SHP77 treated with DMSO at 0.1 percent for 48 hours (cell line): ENCODE results near the gene APBA1.

Experiments used
- DNase-seq: peaks from one replicate; lab custom pipeline; 2025; lab: John Stamatoyannopoulos, UW

APBA1 gene

GRCh38 chr9:69657269-69657668, 14.9 kb downstream of the APBA1 start:
- DNase-seq: no peak

- DNase-seq: no peak
Measured at GRCh38 chr9:69655065-69655464, 17.1 kb downstream of the APBA1 start.

DNA sequence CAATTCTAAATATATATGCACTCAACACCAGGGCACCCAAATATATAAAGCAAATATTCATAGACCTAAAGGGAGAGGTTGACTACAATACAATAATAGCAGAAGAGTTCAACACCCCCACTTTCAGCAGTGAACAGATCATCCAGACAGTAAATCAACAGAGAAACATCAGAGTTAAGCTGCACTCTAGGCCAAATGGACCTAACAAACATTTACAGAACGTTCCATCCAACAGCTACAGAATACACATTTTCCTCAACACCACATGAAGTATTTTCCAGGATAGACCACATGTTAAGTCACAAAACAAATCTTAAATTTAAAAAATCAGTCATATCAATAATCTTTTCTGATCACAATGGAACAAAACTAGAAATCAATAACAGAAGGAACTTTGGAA, 18.9 kb downstream of the APBA1 start:
- DNase-seq: no peak

- DNase-seq: no peak
Measured at GRCh38 chr9:69649566-69650250, 22.5 kb downstream of the APBA1 start.

- DNase-seq: no peak
Measured at GRCh38 chr9:69647804-69648203, 24.4 kb downstream of the APBA1 start.

- no peak for DNase-seq
Measured at GRCh38 chr9:69646810-69647209, 25.4 kb downstream of the APBA1 start.

GRCh38 chr9:69645488-69645887, 26.7 kb downstream of the APBA1 start:
- DNase-seq: no peak

DNA sequence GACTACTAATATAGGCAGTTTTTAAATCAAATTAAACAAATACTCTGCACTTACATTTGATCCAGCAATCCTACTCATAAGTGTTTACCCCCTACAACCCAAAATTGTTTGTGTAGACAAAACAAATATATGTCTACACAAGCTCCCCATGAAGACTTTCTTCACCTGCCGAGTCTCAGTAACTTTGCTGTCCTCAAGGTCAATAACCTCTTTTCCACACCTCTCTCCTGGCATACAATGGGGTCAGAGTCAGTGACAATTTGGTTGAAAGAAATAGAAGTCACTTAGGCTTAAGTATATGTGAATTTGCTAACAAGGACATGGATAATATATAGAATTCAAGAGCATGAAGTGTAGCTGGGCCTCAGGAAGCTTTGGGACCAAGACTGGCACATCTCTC, 29.1 kb downstream of the APBA1 start:
- no peak for DNase-seq

DNA sequence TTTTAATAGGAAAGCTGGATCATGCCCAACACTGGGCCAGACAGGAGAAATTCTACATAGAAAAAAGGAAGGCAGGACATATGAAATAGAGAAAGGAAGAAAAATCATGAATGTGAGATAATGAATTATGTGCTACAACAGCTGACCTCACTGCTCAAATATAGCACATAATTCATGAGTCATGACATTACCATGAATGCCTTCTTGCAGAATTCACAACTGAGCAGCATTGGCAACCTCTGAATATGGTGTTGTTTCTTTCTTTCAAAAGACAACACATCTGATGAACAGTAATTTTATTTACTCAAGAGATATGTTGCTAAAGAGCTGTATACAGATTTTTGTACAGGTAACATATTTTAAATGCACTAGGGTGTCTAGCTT, 34.4 kb downstream of the APBA1 start:
- no peak for DNase-seq

DNA sequence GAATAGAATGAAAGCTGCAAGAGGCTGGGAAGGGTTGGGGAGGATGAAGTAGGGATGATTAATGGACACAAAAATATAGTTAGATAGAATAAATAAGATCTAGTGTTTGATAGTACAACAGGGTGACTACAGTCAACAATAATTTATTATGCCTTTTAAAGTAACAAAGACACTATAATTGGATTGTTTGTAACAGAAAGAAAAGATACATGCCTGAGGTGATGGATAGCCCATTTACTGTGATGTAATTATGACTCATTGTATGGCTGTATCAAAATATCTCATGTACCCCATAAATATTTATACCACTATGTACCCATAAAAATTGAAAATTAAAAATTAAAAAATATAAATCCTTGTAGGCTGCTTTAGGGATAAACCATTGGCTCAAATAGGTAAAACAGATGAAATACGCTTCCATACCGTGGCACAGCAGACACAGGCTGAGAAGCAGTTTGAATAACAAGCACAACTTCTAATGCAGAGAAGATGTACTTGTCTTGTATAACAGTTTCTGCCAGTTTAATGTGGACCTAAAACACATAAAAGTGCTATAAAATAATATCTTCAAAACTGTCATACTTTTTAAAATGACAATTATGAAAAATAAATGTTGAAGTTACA, 34.9 kb downstream of the APBA1 start:
- no peak for DNase-seq

DNA sequence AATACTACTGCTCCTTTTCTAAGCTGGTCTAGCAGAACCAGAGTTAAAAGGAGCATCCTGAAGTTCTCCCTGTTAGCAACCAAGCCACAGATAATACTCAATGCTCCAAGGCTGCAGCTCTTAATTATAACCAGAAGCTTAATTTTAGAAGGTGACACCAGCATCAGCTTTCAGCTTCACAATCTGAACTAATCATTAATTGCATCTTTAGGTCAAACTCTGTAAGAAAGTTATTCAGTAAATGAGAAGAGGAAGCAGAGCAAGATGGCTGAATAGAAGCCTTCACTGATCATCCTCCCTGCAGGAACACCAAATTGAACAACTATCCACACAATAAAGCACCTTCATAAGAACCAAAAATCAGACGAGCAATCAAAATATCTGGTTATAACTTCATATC, 38.5 kb downstream of the APBA1 start:
- no peak for DNase-seq

DNA sequence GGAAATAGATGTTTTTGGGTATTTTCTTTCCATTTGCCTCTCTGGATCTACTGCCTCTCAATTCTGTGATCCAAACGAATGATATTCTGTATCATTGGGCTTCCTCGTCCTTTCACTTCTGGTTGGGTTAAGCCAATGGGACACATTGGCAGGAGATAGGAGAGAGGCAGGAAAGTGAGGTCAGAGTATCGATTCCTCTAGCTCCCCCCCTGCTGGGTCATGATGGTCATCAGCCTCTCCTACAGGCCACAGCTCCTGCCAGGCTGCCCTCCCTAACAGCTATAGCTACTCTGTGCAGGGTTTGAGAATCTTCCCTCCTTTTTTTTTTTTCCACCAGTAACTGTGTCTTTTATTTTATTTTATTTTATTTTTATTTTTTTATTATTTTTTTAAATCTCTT, 39.4 kb downstream of the APBA1 start:
- no peak for DNase-seq

DNA sequence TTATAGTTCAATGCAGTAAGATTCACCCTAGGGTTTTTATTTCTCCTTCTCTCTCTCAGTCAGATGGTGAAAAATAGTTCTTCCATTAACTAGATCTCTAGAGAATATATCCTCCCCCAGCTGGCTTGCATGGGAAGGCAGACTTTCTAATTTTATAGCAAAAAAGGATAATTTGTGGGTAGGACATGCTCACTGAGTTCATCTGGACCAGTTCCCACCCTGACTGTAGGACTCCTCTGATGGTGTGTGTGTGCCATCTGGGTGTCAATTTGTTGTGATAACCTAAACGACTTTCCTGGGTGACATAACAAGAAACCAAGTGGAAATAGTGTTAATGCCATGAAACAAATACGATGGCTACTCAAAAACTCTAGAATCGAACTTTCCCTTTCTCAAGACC, 44.9 kb downstream of the APBA1 start:
- DNase-seq: no peak

DNA sequence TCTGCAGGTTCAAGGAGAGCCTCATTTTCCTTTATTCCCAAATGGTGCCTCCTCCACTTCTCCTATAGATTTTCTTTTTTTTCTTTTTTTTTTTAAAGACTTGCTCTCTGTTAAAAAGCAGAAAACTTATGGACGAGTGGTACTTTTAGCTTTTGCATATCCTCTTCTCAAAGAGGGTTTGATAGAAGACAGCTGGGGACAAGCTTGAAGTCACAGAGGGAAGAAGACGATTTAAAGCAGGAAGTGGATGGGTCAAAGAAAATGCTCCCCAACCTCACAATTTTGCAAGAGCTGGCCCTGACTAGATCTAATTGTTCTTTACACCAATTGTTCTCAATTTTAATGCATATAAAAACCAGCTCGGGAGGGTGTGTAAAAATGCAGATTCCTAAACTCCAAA, 48.9 kb downstream of the APBA1 start:
- no peak for DNase-seq

GRCh38 chr9:69622676-69623075, 49.5 kb downstream of the APBA1 start:
- DNase-seq: no peak

DNA sequence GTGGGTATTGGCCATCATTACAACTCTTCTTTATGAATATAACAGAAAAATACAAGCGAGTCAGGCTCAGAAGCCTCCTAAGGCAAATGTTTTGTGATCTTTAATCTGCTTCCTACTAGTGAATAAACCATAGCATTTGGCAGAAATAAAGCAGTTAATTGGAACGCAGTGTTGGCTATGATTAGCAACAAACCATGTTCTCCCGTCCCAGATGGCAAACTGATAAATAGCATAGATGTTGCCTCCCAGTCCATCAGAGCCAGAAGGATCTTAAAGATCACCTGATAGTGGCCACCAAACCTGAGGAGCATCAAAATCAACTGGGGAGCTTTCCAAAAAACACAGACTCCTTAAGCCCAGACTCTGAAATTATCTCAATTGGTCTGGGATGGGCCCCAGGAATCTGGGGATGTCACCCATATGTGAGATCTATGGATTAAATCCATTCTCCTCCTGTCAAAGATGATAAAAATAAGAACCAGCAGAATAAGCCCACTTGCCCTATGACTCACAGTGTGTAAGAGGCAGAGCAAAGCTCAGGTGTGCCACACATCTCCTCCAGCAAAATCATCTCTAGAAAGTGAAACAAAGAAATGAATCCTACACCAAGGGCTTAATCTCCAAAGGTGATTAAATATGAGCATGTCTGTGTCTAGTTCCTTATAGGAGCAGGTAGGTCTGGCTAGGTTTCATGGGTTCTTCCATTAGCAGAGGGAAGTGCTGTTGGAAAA, 50.3 kb downstream of the APBA1 start:
- no peak for DNase-seq

DNA sequence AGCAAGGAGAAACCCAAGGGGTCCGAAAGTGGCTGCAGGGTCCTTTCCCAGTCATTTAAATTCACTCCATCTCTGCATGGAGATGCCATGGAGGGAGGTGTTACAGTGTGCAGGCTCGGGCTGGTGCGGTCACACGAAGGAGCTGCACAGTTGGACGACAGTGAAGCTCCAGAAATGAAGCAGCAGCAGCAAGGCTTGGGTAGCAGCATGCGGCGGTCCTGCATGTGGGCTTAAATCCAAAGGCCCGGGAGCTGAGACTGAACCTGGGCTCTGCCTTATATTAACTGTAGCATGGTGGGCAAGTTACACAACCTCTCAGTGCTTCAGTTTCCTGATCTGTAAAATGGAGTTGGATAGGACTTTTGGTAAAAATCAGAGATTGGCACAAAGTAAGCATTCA, 51.4 kb downstream of the APBA1 start:
- no peak for DNase-seq

DNA sequence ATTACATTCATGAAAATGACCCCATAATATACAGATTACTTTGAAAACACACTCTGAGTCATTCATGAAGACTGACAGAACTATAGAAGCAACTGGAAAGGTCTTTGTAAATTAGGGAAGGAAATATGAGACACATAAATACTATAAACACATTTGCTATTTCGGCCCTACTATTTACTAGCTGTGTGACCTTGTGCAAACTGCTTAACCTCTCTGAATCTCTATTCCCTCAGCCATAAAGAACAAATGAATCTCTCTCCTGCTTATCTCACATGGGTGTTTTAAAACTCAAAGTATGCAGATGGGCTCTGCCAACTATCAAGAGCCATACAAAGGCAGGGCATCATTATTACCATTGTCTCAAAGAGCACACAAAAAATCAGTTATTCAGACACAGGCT, 52.9 kb downstream of the APBA1 start:
- no peak for DNase-seq

GRCh38 chr9:69617006-69617405, 55.2 kb downstream of the APBA1 start:
- DNase-seq: no peak

DNA sequence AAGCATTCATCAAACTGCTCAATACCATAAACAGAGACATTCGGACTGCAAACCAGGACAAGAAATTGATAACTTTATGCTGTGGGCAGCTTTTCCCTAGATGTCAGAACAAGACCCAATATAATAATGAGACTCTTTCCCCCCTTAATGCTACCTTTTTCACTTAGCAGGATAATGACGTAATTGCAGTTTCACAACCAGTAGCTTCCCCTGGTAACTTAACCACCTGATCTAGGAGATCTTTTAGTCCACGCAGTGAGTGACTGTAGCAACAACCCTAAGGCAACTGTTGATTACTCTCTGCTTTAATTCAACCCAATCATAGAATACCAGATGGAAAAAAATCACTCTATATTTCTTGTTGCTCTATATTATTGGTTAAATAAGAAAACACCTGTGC, 56.3 kb downstream of the APBA1 start:
- no peak for DNase-seq

GRCh38 chr9:69611221-69611620, 61.0 kb downstream of the APBA1 start:
- DNase-seq: no peak

DNA sequence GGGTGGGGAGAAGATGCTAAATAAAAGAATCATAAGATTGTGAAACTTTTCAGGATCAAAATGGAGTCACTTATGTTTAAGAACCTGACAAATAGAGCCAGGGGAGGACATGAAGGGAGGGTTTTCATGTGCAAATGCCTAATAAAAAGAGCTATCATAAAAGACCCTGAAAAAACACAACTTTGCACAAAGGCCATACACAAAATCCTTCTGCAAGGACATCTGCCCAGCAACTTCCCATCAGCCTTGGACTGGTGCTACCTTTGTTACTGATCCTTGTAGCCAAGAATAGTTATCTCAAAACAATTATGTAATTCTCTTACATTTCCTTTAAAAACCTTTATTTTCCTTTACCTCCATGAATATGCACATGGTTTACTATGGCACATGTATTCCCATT, 63.0 kb downstream of the APBA1 start:
- no peak for DNase-seq

DNA sequence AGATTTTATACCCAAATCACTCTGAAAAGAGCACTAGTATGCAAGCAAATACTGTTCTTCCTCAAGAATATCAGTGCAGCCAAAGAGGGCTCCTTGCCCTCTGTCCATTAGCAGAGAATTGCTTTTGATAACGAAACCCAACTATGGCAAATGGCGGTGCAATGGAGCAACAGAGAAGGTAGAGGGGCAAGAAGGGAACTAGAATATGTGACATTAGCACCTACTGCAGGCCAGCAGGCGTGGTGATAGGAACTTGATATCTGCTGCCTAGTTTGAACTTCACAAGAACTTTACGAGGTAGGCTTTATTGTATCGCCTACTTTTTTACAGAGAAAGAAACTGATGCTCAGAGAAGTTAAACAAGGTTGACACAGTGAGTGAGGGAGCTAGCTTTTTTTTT, 66.1 kb downstream of the APBA1 start:
- DNase-seq: no peak

GRCh38 chr9:69605406-69605805, 66.8 kb downstream of the APBA1 start:
- no peak for DNase-seq
